GM23338 (cell line): ENCODE measurements around the gene KCNN3. TPM values are rescaled to one million over a fixed set of nuclear protein-coding genes. Genes with fewer than 3 reads are reported as not detected.

Source experiments
- ATAC-seq: fragments of 200-7000 bp; cut with Tn5 transposase; 3 replicates; pipeline ENCODE4 v1.9.1; 2020
- DNase-seq: peaks from one replicate; pipeline ENCODE4 v3.0.0-alpha.2; 2015; ENCODE audit warnings: low spot score
- H2AFZ ChIP-seq: fragments of 200-600 bp; sonication (generic); 2 replicates; pipeline ENCODE4 v1.8.0; 2016; ENCODE audit warnings: antibody characterized with exemption, mild to moderate bottlenecking, moderate library complexity
- H3F3A ChIP-seq: fragments of 200-600 bp; sonication (generic); replicated peaks from 2 replicates; pipeline ENCODE4 v1.8.0; 2017; ENCODE audit warnings: antibody characterized with exemption, mixed run types, low read depth
- H3K27ac ChIP-seq: fragments of 200-600 bp; sonication (generic); 2 replicates; pipeline ENCODE4 v1.6.1; 2016; ENCODE audit warnings: low read depth
- H3K27me3 ChIP-seq: fragments of 200-600 bp; sonication (generic); 2 replicates; pipeline ENCODE4 v1.8.0; 2016; ENCODE audit warnings: mild to moderate bottlenecking, mixed run types, moderate library complexity; ENCODE audit not compliant: insufficient read depth
- H3K36me3 ChIP-seq: fragments of 200-600 bp; sonication (generic); 2 replicates; pipeline ENCODE4 v1.8.0; 2016; ENCODE audit warnings: mild to moderate bottlenecking; ENCODE audit not compliant: insufficient read depth
- H3K4me1 ChIP-seq: fragments of 200-600 bp; sonication (generic); 2 replicates; pipeline ENCODE4 v1.8.0; 2016; ENCODE audit warnings: mild to moderate bottlenecking, moderate library complexity; ENCODE audit not compliant: insufficient read depth
- H3K4me2 ChIP-seq: fragments of 200-600 bp; sonication (generic); 2 replicates; pipeline ENCODE4 v1.7.1; 2017; ENCODE audit warnings: mixed run types
- H3K4me3 ChIP-seq: fragments of 200-600 bp; sonication (generic); 2 replicates; pipeline ENCODE4 v1.6.1; 2016; ENCODE audit warnings: mixed run types
- H3K79me2 ChIP-seq: fragments of 200-600 bp; sonication (generic); replicated peaks from 2 replicates; pipeline ENCODE4 v1.8.0; 2017; ENCODE audit warnings: mild to moderate bottlenecking; ENCODE audit not compliant: insufficient read depth
- H3K9me2 ChIP-seq: fragments of 200-600 bp; sonication (generic); 2 replicates; pipeline ENCODE4 v1.8.0; 2017; ENCODE audit not compliant: insufficient read depth
- H4K20me1 ChIP-seq: fragments of 200-600 bp; sonication (generic); replicated peaks from 2 replicates; pipeline ENCODE4 v1.8.0; 2017; ENCODE audit warnings: mild to moderate bottlenecking; ENCODE audit not compliant: insufficient read depth
- H3K27ac Mint-ChIP-seq: 2 replicates; pipeline ENCODE4 v1.8.0; 2020; ENCODE audit warnings: inconsistent platforms, mild to moderate bottlenecking, moderate library complexity, mixed read lengths
- H3K27me3 Mint-ChIP-seq: 3 replicates; pipeline ENCODE4 v1.8.0; 2022; ENCODE audit warnings: low read depth, mild to moderate bottlenecking, moderate library complexity, mixed read lengths, inconsistent platforms; ENCODE audit not compliant: insufficient read depth, poor library complexity
- H3K36me3 Mint-ChIP-seq: 3 replicates; pipeline ENCODE4 v1.8.0; 2021; ENCODE audit warnings: low read depth, mild to moderate bottlenecking, inconsistent platforms, moderate library complexity, mixed read lengths
- H3K4me1 Mint-ChIP-seq: 3 replicates; pipeline ENCODE4 v1.8.0; 2020; ENCODE audit warnings: mild to moderate bottlenecking, inconsistent platforms, mixed read lengths
- H3K4me3 Mint-ChIP-seq: 3 replicates; pipeline ENCODE4 v1.8.0; 2021; ENCODE audit warnings: moderate library complexity, mild to moderate bottlenecking, inconsistent platforms, mixed read lengths
- H3K9me3 Mint-ChIP-seq: 3 replicates; pipeline ENCODE4 v1.8.0; 2020; ENCODE audit warnings: moderate library complexity, mild to moderate bottlenecking, inconsistent platforms, mixed read lengths
- CREB1 ChIP-seq: fragments of 250-450 bp; sonication (Bioruptor Pico); IDR thresholded peaks from 2 replicates; pipeline ENCODE4 v1.5.0; 2020; ENCODE audit warnings: low read depth, mild to moderate bottlenecking, moderate library complexity
- EZH2 ChIP-seq: fragments of 200-600 bp; sonication (generic); IDR thresholded peaks from one replicate; pipeline ENCODE4 v1.8.0; 2017; ENCODE audit warnings: antibody characterized with exemption, mild to moderate bottlenecking, low read depth; ENCODE audit not compliant: unreplicated experiment
- EZH2phosphoT487 ChIP-seq: fragments of 200-600 bp; sonication (generic); IDR thresholded peaks from one replicate; pipeline ENCODE4 v1.8.1; 2018; ENCODE audit warnings: antibody characterized with exemption; ENCODE audit not compliant: unreplicated experiment
- JUNB ChIP-seq: IDR thresholded peaks from one replicate; pipeline ENCODE4 v1.6.1; 2016; ENCODE audit warnings: antibody characterized with exemption; ENCODE audit not compliant: unreplicated experiment
- NANOG ChIP-seq: IDR thresholded peaks from 2 replicates; pipeline ENCODE4 v1.6.1; 2016; ENCODE audit warnings: antibody characterized with exemption, borderline replicate concordance
- POLR2AphosphoS5 ChIP-seq: IDR thresholded peaks from 2 replicates; pipeline ENCODE4 v1.6.1; 2016; ENCODE audit warnings: antibody characterized with exemption, low read depth
- ZNF114 ChIP-seq: fragments of 250-450 bp; sonication (Bioruptor Pico); IDR thresholded peaks from 2 replicates; pipeline ENCODE4 v1.5.0; 2020; ENCODE audit warnings: mild to moderate bottlenecking, moderate library complexity
- polyA plus RNA-seq: library from polyadenylated mRNA; unstranded; fragments of >200 nt; fragmentation: Nextera tagmentation; extraction: Ambion mirVana; gene quantifications from 2 replicates; pipeline ENCODE4 v1.2.1, GENCODE V29; 2016
- total RNA-seq: library from RNA; depleted of rRNA; stranded (reverse); fragments of >200 nt; shearing (Covaris generic); gene quantifications from 2 replicates; pipeline ENCODE4 v1.2.3, GENCODE V29; 2014
- TF ChIP-seq, protein P1 (sequence below): IDR thresholded peaks from one replicate; pipeline ENCODE4 v1.6.1; 2018; ENCODE audit warnings: antibody characterized with exemption; ENCODE audit not compliant: unreplicated experiment
- TF ChIP-seq, protein P2 (sequence below): fragments of 250-450 bp; sonication (Bioruptor Pico); IDR thresholded peaks from 2 replicates; pipeline ENCODE4 v1.5.0; 2020; ENCODE audit warnings: mild to moderate bottlenecking, moderate library complexity
- TF ChIP-seq, protein P3 (sequence below), 2 experiments: fragments of 200-600 bp in 1 of 2; sonication (generic) in 1 of 2; conservative IDR thresholded peaks; 2 replicates each; pipeline versions ENCODE4 v1.5.1 to v1.6.1; 2016 to 2017; ENCODE audit warnings: antibody characterized with exemption in 2 of 2, low read depth in 2 of 2, mild to moderate bottlenecking in 2 of 2, moderate library complexity in 1 of 2
- TF ChIP-seq, protein P4 (sequence below): IDR thresholded peaks from 2 replicates; pipeline ENCODE4 v1.6.1; 2016; ENCODE audit warnings: antibody characterized with exemption

Gene KCNN3
- total and polyA plus RNA-seq, 2 experiments from 2014 or later, result 1.9 to 3.0 TPM

DNA sequence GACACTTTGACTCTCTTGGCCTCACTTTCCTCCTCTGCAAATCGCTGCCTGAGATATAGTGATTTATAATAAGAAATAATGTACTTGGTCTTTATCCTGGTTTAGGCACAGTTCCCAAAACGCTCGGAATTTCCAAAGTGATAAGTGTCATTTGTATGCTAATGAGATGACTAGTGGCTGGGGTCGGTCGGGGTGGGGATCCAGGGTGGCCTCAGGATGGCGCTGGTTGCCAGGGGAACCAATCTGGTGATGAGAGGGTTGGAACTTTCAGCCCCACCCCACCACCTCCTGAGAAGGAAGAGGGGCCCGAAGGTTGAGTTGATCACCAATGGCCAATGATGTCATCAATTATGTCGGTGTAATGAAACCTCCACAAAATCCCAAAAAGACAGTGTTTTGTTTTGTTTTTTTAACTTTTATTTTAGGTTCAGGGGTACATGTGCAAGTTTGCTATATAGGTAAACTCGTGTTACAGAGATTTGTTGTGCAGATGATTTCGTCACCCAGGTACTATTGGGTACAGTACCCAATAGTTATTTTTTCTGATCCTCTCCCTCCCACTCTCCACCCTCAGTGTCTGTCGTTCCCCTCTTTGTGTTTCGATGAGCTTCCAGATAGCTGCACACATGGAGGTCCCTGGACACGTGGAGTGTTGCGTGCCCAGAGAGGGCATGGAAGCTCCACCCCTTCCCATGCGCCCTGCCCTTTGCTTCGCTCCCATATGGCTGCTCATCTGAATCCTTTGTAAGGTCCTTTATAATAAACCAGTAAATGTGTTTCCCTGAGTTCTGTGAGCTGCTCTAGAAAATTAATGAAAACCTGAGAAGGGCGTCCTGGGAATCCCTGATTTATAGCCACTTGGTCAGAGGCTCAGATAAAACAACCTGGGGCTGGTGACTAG lies 97.2 kb downstream of the KCNN3 start:
- Histone ChIP-seq H3K36me3 (no peaks in the 10 kb centered on the region), H3K27me3 (no peaks in the 10 kb centered on the region), H3K4me1 (peaks cover 6% of the 10 kb centered on the region), H3K4me3 (no peak overlapping the region), H3K9me2 (no peaks in the 10 kb centered on the region; the same call in 1 of the 2 replicates), H2AFZ (peak overlapping the region; percentile 3; the same call in 1 of the 2 replicates), H3K79me2 (no peaks in the 10 kb centered on the region), H3K27ac (no peak overlapping the region), H3K4me2 (no peak overlapping the region), H4K20me1 (no peaks in the 10 kb centered on the region), H3F3A (no peaks in the 10 kb centered on the region)
- Mint-ChIP-seq H3K4me1 (peaks cover 27% of the 10 kb centered on the region), H3K27ac (no peak overlapping the region), H3K9me3 (no peaks in the 10 kb centered on the region), H3K36me3 (no peaks in the 10 kb centered on the region), H3K4me3 (no peak overlapping the region), H3K27me3 (peaks cover 4% of the 10 kb centered on the region)
- DNase-seq, result peak; percentile 86
- peak; percentile 91 for ATAC-seq
- TF ChIP-seq EZH2, result no peak
- no peak for TF ChIP-seq POLR2AphosphoS5
- TF ChIP-seq NANOG, result no peak
- TF ChIP-seq, protein P1, sequence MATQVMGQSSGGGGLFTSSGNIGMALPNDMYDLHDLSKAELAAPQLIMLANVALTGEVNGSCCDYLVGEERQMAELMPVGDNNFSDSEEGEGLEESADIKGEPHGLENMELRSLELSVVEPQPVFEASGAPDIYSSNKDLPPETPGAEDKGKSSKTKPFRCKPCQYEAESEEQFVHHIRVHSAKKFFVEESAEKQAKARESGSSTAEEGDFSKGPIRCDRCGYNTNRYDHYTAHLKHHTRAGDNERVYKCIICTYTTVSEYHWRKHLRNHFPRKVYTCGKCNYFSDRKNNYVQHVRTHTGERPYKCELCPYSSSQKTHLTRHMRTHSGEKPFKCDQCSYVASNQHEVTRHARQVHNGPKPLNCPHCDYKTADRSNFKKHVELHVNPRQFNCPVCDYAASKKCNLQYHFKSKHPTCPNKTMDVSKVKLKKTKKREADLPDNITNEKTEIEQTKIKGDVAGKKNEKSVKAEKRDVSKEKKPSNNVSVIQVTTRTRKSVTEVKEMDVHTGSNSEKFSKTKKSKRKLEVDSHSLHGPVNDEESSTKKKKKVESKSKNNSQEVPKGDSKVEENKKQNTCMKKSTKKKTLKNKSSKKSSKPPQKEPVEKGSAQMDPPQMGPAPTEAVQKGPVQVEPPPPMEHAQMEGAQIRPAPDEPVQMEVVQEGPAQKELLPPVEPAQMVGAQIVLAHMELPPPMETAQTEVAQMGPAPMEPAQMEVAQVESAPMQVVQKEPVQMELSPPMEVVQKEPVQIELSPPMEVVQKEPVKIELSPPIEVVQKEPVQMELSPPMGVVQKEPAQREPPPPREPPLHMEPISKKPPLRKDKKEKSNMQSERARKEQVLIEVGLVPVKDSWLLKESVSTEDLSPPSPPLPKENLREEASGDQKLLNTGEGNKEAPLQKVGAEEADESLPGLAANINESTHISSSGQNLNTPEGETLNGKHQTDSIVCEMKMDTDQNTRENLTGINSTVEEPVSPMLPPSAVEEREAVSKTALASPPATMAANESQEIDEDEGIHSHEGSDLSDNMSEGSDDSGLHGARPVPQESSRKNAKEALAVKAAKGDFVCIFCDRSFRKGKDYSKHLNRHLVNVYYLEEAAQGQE, result no peak
- peak; percentile 46 for TF ChIP-seq CREB1 (CRISPR knock-in tag)
- TF ChIP-seq, protein P2, sequence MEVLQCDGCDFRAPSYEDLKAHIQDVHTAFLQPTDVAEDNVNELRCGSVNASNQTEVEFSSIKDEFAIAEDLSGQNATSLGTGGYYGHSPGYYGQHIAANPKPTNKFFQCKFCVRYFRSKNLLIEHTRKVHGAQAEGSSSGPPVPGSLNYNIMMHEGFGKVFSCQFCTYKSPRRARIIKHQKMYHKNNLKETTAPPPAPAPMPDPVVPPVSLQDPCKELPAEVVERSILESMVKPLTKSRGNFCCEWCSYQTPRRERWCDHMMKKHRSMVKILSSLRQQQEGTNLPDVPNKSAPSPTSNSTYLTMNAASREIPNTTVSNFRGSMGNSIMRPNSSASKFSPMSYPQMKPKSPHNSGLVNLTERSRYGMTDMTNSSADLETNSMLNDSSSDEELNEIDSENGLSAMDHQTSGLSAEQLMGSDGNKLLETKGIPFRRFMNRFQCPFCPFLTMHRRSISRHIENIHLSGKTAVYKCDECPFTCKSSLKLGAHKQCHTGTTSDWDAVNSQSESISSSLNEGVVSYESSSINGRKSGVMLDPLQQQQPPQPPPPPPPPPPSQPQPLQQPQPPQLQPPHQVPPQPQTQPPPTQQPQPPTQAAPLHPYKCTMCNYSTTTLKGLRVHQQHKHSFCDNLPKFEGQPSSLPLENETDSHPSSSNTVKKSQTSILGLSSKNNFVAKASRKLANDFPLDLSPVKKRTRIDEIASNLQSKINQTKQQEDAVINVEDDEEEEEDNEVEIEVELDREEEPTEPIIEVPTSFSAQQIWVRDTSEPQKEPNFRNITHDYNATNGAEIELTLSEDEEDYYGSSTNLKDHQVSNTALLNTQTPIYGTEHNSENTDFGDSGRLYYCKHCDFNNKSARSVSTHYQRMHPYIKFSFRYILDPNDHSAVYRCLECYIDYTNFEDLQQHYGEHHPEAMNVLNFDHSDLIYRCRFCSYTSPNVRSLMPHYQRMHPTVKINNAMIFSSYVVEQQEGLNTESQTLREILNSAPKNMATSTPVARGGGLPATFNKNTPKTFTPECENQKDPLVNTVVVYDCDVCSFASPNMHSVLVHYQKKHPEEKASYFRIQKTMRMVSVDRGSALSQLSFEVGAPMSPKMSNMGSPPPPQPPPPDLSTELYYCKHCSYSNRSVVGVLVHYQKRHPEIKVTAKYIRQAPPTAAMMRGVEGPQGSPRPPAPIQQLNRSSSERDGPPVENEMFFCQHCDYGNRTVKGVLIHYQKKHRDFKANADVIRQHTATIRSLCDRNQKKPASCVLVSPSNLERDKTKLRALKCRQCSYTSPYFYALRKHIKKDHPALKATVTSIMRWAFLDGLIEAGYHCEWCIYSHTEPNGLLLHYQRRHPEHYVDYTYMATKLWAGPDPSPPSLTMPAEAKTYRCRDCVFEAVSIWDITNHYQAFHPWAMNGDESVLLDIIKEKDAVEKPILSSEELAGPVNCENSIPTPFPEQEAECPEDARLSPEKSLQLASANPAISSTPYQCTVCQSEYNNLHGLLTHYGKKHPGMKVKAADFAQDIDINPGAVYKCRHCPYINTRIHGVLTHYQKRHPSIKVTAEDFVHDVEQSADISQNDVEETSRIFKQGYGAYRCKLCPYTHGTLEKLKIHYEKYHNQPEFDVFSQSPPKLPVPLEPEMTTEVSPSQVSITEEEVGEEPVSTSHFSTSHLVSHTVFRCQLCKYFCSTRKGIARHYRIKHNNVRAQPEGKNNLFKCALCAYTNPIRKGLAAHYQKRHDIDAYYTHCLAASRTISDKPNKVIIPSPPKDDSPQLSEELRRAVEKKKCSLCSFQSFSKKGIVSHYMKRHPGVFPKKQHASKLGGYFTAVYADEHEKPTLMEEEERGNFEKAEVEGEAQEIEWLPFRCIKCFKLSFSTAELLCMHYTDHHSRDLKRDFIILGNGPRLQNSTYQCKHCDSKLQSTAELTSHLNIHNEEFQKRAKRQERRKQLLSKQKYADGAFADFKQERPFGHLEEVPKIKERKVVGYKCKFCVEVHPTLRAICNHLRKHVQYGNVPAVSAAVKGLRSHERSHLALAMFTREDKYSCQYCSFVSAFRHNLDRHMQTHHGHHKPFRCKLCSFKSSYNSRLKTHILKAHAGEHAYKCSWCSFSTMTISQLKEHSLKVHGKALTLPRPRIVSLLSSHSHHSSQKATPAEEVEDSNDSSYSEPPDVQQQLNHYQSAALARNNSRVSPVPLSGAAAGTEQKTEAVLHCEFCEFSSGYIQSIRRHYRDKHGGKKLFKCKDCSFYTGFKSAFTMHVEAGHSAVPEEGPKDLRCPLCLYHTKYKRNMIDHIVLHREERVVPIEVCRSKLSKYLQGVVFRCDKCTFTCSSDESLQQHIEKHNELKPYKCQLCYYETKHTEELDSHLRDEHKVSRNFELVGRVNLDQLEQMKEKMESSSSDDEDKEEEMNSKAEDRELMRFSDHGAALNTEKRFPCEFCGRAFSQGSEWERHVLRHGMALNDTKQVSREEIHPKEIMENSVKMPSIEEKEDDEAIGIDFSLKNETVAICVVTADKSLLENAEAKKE (CRISPR knock-in tag), result no peak
- TF ChIP-seq, protein P3, sequence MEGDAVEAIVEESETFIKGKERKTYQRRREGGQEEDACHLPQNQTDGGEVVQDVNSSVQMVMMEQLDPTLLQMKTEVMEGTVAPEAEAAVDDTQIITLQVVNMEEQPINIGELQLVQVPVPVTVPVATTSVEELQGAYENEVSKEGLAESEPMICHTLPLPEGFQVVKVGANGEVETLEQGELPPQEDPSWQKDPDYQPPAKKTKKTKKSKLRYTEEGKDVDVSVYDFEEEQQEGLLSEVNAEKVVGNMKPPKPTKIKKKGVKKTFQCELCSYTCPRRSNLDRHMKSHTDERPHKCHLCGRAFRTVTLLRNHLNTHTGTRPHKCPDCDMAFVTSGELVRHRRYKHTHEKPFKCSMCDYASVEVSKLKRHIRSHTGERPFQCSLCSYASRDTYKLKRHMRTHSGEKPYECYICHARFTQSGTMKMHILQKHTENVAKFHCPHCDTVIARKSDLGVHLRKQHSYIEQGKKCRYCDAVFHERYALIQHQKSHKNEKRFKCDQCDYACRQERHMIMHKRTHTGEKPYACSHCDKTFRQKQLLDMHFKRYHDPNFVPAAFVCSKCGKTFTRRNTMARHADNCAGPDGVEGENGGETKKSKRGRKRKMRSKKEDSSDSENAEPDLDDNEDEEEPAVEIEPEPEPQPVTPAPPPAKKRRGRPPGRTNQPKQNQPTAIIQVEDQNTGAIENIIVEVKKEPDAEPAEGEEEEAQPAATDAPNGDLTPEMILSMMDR (conservative IDR thresholded peaks at IDR 0.05; ENCODE audit: low read depth in 2 of 2), result peak; percentile 55 to 79
- no peak for TF ChIP-seq ZNF114 (CRISPR knock-in tag)
- no peak for TF ChIP-seq JUNB
- TF ChIP-seq, protein P4, sequence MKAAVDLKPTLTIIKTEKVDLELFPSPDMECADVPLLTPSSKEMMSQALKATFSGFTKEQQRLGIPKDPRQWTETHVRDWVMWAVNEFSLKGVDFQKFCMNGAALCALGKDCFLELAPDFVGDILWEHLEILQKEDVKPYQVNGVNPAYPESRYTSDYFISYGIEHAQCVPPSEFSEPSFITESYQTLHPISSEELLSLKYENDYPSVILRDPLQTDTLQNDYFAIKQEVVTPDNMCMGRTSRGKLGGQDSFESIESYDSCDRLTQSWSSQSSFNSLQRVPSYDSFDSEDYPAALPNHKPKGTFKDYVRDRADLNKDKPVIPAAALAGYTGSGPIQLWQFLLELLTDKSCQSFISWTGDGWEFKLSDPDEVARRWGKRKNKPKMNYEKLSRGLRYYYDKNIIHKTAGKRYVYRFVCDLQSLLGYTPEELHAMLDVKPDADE, result no peak
- TF ChIP-seq EZH2phosphoT487, result no peak
